Measurements from ENCODE around the gene ADPRS.
A peak's percentile ranks its signal among the peaks of the same experiment; 100 is the strongest.

ADPRS gene

GRCh38 chr1:36087233-36088123 is 1.2 kb upstream of the ADPRS start:
- DNase-seq (ENCODE audit: low read depth, low spot score) = no peak

DNA sequence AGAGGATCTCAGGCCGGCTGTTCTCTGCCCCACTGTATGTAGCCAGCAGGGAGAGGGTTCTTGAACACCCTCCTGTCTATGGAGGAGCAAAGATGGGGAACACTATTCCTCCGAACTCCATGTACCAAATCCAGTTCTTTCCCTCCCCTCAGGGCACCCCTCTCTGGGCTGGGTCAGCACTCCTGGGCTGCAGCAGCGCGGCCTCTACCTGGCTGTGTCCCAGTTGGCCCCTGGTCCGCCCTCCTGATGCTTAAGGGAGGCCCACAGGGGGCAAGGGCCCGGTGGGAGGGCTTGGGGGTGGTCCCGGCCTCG is 471 bp upstream of the ADPRS start:
- no peak for DNase-seq (ENCODE audit: low read depth, low spot score)

- no peak for DNase-seq (ENCODE audit: low read depth, low spot score)
Measured at GRCh38 chr1:36089393-36090121, 865 bp downstream of the ADPRS start.

DNA sequence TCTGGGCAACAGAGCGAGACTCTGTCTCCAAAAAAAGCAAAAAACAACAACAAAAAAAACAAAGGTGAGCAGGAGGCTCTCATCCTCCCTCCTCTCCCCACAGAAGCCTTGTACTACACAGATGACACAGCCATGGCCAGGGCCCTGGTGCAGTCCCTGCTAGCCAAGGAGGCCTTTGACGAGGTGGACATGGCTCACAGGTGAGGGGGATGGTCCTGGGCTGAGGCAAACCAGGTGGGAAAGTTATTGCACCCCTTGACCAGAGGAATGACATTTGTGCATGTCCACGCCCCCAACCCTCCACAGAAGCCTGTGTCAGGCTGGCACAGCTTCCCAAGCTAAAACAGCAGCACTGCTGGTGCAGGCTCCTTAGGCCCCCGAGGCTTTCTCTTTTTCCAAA is 2.4 kb downstream of the ADPRS start:
- no peak for DNase-seq (ENCODE audit: low read depth, low spot score)

GRCh38 chr1:36091698-36092097 is 3.0 kb downstream of the ADPRS start:
- DNase-seq (ENCODE audit: low read depth, low spot score) = no peak

DNA sequence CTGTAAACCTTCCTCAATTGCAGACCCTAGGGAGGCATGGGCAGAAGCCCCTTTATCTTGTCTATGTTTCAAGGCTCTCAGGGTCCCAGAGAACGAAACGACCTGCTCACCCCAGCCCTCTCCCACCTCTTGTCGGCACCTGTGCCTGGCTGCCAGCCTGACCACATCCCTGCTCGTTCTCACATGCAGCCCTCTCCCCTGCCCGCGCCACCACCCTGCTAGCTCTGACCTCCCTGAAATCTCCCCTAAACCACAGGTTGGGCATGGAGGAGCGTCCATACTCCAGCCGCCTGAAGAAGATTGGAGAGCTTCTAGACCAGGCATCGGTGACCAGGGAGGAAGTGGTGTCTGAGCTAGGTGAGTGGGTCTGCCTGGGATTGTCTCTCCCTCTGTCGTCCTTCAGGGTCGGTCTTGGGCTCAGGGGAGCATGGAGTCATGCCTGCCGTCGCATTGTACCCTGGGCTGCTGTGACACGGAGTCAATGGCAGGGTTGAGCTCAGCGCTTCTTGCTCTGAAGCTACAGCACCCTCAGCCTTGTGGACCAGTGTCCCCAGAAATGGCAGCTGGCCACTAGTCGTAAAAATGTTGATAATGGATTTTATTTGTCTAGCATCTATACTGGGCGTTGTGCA is 3.6 kb downstream of the ADPRS start:
- no peak for DNase-seq (ENCODE audit: low read depth, low spot score)

GRCh38 chr1:36092798-36093185 is 4.1 kb downstream of the ADPRS start:
- no peak for DNase-seq (ENCODE audit: low read depth, low spot score)

GRCh38 chr1:36093226-36093625 is 4.5 kb downstream of the ADPRS start:
- no peak for DNase-seq (ENCODE audit: low read depth, low spot score)

GRCh38 chr1:36093929-36094328 is 5.2 kb downstream of the ADPRS start:
- DNase-seq (ENCODE audit: low read depth, low spot score) = no peak

- DNase-seq (ENCODE audit: low read depth, low spot score) = no peak
Measured at GRCh38 chr1:36094621-36095061, 5.9 kb downstream of the ADPRS start.

DNA sequence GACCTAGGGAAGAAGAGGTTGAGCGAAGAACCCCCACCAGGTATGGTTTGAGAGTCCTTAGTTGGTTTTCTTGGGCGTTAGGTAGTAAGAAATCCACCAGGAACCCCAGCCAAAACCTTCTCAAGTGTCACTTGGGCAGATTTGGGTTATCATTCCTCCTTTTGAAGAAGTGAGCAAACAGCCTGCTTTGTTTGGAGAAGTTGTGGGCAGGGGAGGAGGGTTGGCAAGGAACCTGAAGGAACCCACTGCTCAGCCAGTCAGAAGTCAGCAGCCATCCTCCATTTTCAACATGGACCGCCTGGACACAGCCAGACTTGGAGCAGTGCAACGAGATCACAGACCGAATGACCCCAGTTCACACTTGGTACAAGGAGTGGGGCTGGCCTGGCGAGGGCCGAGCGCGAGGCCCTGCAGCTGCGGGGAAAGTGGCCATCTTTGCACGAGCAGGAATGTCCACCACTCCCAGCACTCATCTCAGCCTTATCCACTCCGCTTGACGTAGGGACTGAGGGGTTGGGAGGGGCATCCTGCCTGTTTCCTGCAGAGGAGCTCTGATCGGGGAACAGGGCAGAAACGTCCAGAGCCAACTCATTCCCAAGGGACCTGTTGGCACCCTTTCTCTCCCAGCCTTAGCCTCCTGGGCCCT is 7.2 kb downstream of the ADPRS start:
- DNase-seq (ENCODE audit: low read depth, low spot score) = no peak

GRCh38 chr1:36096500-36097432 is 8.1 kb downstream of the ADPRS start:
- DNase-seq (ENCODE audit: low read depth, low spot score) = no peak

DNA sequence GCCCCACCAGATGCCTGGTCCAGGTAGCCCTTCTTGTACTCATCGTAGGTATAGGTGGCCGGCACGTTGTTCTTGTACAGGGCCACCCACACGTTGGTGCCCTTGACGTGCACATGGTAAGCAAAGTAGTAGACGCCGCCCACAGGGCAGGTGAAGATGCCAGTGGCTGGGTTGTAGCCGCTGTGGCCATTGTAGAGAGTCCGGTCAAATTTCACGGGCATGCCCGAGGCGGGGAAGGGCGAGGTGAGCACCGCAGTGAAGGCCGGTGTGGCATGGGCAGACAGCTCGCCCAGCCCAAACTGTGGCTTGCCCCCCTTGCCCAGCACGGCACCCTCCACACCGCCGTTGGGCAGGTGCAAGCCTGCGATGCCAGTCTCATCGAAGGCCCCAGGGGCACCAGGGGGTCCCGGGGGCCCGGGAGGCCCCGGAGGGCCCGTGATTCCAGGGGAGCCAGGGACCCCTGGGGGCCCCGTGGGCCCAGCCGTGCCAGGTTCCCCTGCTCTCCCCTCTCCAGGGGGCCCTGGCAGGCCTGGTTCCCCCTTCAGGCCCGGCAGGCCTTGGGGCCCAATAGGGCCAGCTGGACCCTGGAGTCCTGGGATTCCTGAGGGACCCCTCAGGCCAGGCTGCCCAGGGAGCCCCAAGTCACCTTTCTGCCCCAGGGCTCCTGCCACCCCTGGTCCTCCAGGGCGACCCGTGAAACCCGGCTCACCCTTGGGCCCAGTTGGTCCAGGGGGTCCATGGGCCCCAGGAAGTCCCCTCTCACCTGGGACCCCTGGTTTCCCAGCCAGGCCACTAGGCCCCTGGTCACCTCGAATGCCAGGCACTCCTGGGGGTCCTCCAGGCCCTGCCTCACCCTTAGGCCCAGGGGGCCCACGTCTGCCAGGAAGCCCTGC is 9.2 kb downstream of the ADPRS start:
- DNase-seq (ENCODE audit: low read depth, low spot score) = no peak

DNA sequence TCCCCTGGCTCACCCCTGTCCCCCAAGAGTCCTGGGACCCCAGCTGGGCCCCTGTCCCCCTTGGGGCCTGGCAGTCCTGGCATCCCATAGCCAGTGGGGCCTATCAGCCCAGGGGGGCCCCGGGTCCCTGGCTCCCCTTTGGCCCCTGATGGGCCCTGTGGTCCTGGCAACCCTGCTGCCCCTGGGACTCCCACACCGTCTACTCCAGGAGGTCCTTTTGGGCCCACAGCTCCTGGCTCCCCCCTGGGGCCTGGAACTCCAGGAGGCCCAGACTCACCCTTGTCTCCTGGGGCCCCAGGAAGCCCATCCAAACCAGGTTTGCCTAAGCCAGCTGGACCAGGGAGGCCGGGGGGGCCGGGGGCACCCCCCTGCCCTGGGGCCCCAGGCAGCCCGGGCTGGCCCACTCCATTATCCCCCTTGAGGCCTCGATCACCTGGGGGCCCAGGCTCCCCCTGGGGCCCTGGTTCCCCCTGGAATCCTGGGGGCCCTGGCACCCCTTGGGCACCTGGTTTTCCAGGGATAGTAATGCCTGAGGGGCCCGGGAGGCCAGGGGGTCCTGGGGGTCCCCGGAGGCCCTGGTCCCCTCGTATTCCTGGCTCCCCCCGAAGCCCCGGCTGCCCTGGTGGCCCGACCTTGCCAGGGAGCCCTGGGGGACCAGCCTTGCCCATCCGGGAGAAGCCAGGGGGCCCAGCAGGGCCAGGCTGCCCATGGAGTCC is 10.1 kb downstream of the ADPRS start:
- DNase-seq (ENCODE audit: low read depth, low spot score) = no peak

GRCh38 chr1:36099681-36100341 is 11.1 kb downstream of the ADPRS start:
- peak; percentile 39 for DNase-seq (ENCODE audit: low read depth, low spot score)

DNA sequence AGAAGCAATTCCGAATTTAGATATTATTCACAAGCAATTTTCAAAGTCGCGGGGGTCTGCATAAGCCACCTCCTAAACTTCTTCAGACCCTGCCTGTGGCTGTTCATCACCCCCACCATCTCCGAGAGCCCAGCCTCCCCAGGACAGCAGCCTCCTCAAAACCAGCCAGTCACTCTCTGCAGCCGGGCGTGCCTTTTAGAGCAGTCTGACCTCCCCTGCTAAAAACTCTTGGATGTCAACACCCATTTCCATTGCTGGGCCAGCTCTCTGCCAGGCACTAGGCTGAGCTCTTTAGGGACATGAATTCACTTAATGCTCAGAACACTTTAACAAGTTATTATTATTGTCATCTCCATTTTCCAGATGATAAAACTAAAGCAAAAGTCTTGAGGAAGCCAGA is 11.7 kb downstream of the ADPRS start:
- DNase-seq (ENCODE audit: low read depth, low spot score) = no peak

DNA sequence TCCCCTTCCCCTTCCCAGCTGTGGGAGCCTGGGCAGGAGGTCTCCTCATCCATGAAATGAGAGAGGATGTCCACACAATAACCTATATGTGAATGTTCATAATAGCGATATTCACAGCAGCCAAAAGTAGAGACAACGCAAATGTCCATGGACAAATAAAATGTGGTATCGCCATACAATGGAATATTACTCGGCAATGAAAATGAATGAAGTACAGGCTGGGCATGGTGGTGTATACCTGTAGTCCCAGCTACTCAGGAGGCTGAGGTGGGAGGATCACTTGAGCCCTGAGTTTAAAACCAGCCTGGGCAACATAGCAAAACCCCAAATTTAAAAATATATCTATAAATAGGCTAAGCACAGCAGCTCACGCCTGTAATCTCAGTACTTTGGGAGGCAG is 12.9 kb downstream of the ADPRS start:
- DNase-seq (ENCODE audit: low read depth, low spot score) = no peak

DNA sequence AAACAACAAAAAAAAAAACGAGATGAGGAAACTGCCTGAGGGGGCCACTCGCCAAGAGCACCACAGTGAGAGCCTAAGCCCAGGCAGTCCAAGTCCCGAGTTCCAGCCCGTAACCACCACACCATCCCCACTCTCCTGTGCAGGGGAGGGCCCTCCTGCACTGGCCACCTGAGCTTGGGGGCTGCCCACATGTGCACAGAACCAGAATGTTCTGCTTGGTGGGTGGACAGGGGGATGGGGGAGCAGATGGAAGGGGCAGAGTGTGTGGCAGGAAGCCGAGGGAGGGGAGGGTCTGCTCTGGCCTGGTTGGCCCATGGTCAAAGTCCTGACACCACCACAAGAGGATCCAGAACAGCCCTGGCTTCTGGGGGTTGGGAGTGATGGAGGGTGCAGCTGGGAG is 17.6 kb downstream of the ADPRS start:
- DNase-seq (ENCODE audit: low read depth, low spot score) = no peak

GRCh38 chr1:36107394-36107793 is 18.7 kb downstream of the ADPRS start:
- no peak for DNase-seq (ENCODE audit: low read depth, low spot score)
